Measurements from ENCODE around the gene GUK1.

DNA sequence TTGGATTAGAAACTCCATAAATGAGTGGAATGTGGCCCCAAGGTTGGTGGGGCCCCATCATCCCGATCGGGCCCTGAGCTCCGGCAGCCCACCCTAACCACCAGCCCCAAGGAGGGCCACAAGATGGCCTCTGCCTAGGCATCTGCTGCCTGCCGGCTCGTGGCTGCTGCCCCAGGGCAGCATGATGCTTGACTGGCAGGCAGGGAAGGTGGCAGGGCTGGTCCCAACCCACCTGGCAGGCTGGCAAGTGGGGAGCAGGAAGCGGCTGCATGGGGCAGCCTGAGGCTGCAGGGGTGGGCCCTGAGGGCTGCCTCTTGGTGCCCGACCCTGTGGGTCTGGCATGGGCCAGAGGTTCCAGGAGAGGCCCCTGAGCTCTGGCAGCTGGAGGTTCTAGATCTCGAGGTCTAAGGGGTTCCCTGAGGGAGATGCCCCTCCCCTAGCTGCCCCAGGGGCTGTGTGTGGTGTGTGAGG, 8.9 kb downstream of the GUK1 start:
- TF ChIP-seq MAFK (IDR thresholded peaks at IDR 0.05; ENCODE audit: low read depth, low read length) (no peak), E2F6 (IDR thresholded peaks at IDR 0.05) (no peak), HDAC2 (IDR thresholded peaks at IDR 0.05; ENCODE audit: borderline replicate concordance in 1 of 2, low read depth in 2 of 2, low read length in 2 of 2) (no peak), BACH1 (IDR thresholded peaks at IDR 0.05; ENCODE audit: low read length) (no peak)
- TF ChIP-seq, protein P1, sequence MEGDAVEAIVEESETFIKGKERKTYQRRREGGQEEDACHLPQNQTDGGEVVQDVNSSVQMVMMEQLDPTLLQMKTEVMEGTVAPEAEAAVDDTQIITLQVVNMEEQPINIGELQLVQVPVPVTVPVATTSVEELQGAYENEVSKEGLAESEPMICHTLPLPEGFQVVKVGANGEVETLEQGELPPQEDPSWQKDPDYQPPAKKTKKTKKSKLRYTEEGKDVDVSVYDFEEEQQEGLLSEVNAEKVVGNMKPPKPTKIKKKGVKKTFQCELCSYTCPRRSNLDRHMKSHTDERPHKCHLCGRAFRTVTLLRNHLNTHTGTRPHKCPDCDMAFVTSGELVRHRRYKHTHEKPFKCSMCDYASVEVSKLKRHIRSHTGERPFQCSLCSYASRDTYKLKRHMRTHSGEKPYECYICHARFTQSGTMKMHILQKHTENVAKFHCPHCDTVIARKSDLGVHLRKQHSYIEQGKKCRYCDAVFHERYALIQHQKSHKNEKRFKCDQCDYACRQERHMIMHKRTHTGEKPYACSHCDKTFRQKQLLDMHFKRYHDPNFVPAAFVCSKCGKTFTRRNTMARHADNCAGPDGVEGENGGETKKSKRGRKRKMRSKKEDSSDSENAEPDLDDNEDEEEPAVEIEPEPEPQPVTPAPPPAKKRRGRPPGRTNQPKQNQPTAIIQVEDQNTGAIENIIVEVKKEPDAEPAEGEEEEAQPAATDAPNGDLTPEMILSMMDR (IDR thresholded peaks at IDR 0.05; ENCODE audit: control extremely low read depth in 1 of 3, insufficient read depth in 1 of 3, low read depth in 1 of 3, low read length in 3 of 3) = no peak
- TF ChIP-seq, protein P2, sequence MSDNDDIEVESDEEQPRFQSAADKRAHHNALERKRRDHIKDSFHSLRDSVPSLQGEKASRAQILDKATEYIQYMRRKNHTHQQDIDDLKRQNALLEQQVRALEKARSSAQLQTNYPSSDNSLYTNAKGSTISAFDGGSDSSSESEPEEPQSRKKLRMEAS (IDR thresholded peaks at IDR 0.05) = no peak
